Left renal pelvis (tissue), 4 donors: ENCODE results near the gene ABL2. TPM values are rescaled to one million over a fixed set of nuclear protein-coding genes. Genes with fewer than 3 reads are reported as not detected.
"Not testable (repeated sequence)": the region's sequence is repeated elsewhere in the genome, so short reads cannot be mapped to it uniquely, and the experiment has no call there.

Experiments
- DNase-seq, 4 donors: peaks; one replicate each; pipeline ENCODE4 v3.0.0-alpha.2; 2013; ENCODE audit warnings: low read depth in 4 of 4, low spot score in 3 of 4
- polyA plus RNA-seq, 4 donors: library from polyadenylated mRNA; unstranded; fragments of 120-200 nt; gene quantifications; one replicate each; pipeline ENCODE4 v1.2.1, GENCODE V29; 2013; ENCODE audit not compliant: insufficient read length in 4 of 4

The ABL2 gene
- 10 to 100 TPM in 3 of 4 donors, 1 to 10 TPM in 1; 7.7 to 11.9 (median 10.2) TPM for polyA plus RNA-seq

DNA sequence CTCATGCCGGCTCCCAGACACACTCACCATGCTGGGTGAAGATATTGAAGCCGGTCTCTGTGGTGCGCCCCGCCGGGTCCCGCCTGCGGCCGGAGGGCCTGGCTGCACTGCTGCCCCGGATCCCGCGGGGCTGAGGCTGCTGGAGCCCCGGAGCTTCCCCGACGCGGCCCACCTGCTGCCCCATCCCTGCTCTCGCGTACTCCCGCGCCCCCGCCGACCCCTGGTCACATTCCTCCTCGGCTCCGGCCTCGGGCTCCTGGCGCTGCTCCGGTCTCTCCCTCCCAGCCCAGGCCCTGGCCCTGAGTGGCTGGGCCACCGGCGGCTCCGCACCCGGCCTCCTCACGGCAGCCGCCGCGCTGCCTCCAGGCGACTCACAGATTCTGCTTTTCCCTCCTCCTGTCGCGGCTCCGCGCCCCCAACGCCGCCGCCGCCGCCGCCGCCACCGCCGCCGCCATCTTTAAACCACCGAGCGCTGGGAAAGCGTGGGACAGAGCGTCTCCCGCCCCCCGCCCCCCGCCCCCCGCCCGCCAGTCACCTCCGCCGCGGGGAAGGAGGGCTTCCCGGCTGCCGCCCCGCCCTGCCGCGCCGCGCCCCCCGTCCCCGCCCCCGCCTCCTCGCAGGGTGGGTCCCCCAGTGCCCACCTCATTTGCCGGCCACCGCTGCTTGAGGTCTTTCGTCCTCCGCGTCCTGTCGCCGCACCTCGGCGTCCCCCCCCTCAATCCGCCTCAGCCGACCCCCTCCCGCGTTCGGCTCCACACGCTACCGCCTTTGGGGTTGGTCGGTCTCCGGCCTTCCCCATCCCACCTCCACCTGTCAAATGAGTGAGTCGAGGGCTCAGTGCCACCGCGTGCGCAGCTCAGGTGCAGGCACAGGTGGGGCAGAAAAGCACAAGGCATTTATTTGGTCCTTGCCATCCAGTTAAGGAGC is at the start of gene ABL2:
Gene ABL2 (minus strand): TSS at position 464 of the 927 bp plus-strand sequence. CDS start 280 bp downstream, at position 184.
- peak in 3 of 4 donors; percentile 14 to 24 (median 18) for DNase-seq

DNA sequence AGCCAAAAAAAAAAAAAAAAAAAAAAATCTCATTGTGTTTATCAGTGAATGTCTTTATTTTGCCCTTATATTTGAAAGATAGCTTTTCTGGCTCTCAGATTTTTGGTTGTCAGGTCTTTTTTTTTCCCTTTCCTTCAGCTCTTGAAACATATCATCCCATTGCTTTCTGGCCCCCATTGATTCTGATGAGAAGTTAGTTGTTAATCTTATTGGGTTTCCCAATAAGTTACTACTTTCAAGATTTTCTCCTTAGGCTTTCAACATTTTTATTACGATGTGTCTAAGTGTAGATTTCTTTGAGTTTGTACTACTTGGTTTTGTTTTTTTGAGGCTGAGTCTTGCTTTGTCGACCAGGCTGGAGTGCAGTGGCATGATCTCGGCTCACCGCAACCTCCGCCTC is 49.4 kb upstream of the ABL2 start:
- DNase-seq: no peak

DNA sequence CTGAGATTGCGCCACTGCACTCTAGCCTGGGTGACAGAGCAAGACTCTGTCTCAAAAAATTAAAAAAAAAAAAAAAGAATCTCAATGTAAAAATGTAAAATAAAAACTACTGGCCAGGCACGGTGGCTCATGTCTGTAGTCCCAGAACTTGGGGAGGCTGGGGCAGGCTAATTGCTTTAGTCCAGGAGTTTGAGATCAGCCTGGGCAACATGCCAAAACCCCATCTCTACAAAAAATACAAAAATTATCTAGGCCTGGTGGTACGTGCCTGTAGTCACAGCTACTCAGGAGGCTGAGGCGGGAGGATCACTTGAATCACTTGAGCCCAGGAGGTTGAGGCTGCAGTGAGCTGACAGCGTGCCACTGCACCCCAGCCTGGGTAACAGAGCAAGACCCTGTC is 44.9 kb upstream of the ABL2 start:
- DNase-seq: not testable (repeated sequence)

DNA sequence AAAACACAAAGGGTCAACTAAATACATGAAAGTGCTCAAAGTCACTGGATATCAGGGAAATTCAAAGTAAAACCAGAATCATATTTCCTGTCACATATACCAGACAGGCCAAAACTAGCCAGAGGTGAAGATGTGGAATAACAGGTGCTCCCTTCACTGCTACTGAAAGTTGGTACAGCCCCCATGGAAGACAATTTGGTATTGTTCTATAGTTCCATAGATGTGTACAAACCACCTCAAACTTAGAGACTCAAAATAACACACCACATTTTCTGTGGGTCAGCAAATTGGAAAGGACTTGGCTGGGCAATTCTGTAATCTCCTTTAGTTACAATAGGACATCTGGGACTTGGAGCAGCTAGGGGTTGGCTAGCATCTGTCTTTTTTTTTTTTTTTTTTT is 39.6 kb upstream of the ABL2 start:
- no peak for DNase-seq

DNA sequence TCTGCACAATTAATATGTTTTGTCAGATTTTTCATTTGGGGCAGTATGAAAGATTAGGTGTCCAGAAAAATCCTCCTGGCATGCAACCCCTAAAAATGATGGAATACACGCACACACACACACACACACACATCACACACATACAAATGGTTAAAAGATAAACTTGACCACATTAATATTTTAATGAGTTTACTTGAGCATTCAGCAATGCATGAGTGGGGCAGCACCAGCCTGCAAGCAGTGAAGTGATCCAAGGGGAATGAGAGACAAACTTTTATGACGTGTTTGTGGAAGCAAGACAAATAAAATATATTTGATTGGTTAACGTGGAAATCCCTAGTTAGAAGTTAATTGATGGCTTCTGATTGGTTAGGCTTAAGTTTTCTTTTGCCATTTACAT is 35.0 kb upstream of the ABL2 start:
- no peak for DNase-seq

DNA sequence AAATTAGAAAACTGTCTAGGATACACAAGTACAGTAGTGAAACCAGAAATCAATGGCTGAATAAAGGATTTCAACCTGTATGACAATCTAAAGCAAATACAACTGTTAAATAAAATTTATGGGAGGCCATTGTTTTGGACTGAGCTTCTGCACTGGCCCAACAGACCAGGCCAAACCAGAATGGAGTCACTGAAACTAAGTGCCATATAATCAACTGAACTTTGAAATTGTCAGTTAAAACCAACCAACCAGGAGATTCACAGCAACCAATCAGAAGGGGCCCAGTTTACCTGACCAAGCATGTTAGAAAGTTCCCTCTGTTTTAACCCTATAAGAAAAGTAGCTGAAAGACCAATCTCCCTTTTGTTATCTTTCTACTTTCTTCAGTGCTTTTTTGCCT is 33.6 kb upstream of the ABL2 start:
- no peak for DNase-seq

DNA sequence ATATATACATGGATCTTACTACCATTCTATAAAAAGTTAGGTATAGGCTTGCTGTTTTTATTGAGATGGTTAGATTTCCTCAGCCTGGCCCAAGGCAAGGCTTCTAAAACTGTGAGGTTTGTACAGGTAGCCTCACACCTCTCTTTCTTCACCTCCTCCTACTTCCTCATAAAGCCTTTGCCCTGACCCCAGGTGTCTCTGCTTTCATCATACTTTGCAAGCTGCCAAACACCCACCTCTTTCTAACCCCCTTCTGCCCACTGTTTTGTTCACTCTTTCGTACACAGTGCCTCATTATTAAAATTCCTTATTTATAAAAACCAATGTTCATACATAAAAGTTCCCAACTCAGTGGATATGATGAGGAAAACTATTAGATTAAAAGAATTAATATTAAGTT is 32.7 kb upstream of the ABL2 start:
- no peak for DNase-seq

DNA sequence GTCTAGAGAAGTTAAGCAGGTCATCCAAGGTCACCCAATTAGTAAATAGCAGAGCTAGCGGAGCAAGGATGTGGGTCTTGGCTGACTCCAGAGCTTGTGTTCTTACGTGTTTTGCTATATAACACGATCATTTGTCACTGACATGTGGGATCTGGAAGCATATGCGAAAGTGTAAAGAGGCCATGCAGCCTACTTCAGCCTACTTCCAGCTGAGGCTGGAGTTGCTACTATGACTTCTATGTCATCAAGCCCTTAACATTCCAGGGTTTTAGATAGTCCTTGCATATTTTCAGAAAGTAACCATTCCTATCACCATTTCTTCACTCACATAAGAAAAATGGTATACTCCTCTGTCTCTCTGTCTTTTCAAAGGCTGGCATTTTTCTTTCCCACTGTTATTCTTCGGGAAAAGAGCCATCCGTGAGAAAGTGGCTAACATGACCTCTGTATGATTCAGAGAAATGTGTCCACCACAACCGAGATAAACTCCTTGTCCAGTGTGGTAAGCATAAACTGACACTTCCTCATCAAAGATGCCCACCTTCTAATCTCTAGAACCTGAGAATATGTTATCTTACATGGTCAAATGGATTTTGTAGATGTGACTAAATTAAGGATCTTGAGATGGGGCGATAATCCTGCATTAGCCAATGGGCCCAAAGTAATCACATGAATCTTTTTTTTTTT is 24.0 kb upstream of the ABL2 start:
- DNase-seq: no peak

DNA sequence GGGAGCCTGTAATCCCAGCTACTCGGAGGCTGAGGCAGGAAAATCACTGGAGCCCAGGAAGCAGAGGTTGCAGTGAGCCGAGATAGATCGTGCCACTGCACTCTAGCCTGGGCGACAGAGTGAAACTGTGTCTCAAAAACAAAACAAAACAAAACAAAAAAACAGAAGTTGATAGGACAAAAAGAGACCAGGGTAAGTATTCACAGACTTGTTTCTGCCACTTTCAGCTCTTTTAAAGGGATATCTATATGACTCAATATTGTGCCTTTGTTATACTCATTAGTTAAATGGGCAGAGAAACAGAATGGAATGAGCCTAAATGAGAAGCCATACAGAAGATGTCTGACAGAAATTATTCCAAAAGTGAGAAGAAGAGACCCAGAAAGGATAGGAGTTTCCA is 23.1 kb upstream of the ABL2 start:
- DNase-seq: no peak

DNA sequence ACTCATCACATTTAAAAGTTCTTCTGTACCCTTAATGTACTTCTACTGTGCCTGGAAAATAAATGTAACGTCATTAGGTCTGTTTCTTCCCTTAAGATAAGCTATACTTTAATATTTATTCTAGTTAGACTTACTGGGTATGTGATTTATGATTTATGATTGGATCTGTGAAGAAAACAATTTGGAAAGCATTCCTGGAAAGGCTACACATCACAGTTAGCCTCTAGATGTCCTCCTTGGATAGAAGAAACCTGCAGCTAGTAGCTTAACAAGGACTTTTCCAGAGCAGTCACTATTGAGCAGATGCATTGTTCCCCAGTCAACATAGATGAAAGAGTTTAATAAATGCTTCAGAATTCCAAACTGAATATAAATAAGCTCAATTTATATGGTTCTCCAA is 22.2 kb upstream of the ABL2 start:
- DNase-seq: peak in 2 of 4 donors; percentile 2 to 14

DNA sequence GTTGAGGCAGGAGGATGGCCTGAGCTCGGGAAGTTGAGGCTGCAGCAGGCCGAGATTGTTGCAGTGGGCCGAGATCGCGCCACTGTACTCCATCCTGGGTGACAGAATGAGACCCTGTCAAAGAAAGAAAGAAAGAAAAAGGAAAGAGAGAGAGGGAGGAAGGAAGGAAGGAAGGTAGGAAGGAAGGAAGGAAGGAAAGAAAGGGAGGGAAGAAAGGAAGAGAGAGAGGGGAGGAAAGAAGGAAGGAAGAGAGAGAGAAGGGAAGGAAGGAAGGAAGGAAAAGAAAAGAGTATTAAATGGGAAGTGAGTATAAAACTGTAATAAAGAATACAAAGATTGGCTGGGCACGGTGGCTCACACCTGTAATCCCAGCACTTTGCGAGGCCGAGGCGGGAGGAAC is 18.4 kb upstream of the ABL2 start:
- DNase-seq: no peak

DNA sequence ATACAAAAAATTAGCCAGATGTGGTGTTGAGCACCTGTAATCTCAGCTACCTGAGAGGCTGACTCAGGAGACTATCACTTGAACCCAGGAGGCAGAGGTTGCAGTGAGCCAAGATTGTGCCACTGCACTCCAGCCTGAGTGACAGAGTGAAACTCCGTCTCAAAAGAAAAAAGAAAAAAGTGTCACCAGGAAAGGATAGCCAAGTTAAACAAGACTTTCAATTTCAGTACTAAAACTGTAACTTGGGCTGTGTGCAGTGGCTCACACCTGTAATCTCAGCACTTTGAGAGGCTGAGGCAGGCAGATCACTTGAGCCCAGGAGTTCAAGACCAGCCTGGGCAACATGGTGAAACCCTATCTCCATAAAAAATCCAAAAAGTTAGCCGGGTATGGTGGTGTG is 15.9 kb upstream of the ABL2 start:
- DNase-seq: not testable (repeated sequence)

DNA sequence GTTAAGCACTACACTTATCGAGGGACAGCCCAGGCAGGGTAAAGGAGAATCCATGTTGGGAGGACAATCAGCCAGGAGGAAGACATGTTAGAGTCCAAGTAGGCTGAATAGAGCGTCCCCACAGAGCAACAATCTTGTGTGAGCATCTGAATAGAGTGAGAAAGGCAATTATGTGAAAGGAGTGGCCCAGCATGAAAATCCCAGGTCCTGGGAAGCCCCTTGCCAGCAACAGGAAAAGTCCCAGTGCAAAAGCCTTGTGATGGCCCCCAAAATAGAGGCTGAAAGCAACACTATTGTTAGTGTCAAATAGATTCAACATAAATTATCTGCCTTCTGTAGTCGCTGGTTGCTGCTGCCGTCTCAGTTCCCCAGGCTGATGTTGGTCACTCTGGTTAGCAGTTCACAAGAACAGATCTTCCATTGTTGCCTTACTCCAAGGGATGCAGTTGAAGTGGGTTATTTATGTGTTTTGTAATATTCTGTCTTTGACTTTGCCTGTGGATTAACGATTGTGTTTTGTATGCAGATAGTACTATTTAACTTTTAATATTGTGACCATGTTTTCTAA is 12.1 kb upstream of the ABL2 start:
- DNase-seq: no peak

DNA sequence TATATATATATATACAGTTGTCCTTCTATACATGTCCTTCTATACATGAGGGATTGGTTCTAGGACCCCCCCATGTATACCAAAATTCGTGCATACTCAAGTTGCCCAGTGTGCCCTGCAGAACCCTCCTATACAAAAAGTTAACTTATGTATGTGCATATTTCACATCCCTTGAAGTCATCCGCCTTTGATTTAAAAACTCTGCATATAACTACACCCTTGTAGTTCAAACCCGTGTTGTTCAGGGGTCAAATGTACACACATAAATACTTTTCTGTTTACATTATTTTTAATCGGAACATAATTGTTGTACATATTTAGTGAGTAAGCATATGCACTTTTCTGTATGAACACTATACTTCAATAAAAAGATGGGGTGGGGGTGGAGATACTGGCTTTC is 7.7 kb upstream of the ABL2 start:
- DNase-seq: no peak

DNA sequence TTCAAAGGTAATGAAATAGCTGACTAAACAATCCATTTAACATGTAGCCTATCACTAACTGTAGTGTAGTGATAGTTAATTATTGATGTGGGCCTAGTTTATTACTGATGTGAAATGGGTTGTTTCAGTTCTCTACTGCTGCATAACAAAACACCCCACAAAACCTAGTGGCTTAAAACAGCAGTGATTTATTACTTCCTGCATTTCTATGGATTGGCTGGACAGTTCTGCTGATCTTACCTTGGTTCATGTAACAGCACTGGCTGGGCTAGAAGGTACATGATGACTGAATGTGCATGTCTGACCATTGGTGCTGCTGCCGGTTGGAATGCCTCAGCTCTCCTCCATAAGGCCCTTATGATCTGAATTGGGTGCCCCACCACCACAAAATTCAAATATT is 5.4 kb upstream of the ABL2 start:
- DNase-seq: no peak

DNA sequence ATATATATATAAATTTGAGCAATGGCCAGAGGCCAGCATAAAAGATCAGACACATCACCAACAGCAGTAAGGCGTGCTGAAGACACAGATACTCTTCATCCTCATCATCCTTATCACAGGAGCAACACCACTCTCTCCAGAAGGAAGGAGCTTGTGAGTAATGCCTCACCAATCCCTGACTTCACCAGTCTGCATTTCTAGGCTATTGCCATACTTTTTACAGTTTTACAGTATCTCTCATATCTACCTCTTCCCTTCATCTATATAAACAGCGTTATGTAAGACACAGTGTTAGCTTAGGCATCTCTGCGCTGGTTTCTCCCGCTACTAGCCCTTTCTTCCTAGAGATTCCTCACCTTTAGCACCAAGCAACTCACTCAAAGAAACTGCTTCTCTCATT is 2.4 kb upstream of the ABL2 start:
- no peak for DNase-seq

DNA sequence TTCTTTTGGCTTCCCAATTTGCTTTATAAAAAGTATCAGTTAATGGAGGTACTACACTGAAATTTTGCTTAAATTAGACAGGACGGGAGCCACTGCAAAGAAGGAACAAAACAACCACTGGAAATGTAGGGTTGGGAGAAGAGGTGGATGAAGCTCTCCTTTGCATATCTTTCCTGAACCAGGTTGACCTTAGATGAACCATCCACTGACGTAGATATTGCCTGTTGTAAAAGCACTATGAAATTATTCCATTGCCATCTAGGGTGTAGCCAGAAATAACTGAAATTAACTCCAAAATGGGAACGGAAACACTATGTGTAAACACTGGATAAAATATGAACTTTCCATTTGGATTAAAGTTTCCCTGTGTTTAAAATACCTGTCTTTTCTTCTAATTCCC is 1.2 kb upstream of the ABL2 start:
- no peak for DNase-seq

DNA sequence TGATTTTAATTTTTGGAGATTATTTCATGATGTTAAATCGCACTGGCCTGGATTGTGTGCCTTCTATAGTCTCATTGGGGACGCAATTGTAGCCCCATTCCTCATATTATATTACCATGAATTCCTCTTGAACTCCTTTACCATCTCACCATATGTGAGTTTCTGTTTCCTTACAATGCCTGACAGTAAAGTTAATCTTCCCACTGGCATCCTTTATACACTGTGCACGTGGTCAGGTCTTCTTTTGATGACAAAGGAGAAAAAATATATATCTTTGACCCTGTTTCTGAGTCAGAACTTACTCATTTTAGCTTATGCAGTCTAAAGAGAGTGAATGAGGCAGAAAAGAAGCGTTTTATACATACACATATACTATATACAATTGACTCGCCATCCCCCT is 774 bp upstream of the ABL2 start:
- no peak for DNase-seq

DNA sequence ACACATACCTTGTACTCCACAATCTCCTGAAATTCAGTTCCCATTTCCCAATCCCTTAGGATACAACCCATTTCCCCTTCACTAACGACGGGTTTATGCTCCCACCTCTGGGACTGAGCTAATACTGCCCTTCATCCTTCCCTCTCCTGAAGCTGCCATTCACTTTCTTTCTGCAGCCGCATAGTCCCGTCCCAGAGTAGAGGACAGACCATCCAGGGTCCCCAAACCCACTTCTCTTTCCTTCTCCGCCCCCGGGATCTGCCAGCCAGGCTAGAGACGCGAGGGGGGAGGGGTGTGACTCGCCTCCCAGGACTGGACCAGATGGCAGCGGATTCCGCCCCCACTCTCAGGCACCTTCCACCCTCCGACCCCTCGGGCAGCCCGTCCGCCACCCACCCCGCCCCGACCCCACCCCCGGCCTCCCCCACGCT is 679 bp downstream of the ABL2 start:
- peak in 2 of 4 donors; percentile 17 to 27 for DNase-seq

DNA sequence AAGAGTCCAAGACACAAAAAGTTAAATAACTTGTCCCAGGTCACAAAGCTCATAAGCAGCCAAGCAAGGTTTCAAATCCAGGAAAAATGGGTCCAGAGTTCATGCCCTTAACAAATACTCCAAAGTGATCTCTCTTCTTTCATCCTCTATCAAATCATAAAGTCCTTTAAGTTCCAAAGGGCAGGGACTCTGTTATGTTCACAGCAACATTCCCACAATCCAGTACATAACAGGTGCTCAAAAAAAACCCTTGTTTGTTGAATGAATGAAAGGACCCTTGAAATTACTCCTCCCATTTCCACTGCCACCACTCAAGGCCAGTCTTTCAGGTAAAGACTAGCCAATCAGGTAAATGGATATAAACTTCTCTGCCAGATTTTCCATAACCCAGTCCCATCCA is 2.7 kb downstream of the ABL2 start:
- no peak for DNase-seq

DNA sequence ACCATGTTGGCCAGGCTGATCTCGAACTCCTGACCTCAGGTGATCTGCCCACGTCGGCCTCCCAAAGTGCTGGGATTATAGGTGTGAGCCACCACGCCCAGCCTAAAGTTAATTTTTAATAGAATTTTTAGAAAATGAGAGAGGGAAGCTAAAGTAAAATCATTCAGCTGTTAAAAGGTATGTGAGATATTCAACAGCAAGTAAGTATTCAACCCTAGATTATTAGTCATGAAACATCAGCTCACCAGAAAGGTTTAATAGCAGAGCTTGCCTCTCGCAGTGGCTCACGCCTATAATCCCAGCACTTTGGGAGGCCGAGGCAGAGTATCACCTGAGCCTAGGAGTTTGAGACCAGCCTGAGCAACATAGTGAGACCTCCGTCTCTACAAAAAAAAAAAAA is 5.0 kb downstream of the ABL2 start:
- DNase-seq: not testable (repeated sequence)
